Hepatocyte (in vitro differentiated cells): ENCODE measurements around the gene C19orf53.

Source experiments
- CTCF ChIP-seq: fragments of 200-600 bp; sonication (generic); IDR thresholded peaks from 2 replicates; pipeline ENCODE4 v1.5.1; 2016; ENCODE audit warnings: antibody characterized with exemption, mild to moderate bottlenecking; ENCODE audit not compliant: poor library complexity
- EZH2 ChIP-seq: fragments of 200-600 bp; sonication (generic); IDR thresholded peaks from 2 replicates; pipeline ENCODE4 v1.6.1; 2016; ENCODE audit warnings: antibody characterized with exemption, mild to moderate bottlenecking, borderline replicate concordance
- EZH2phosphoT487 ChIP-seq: fragments of 200-600 bp; sonication (generic); IDR thresholded peaks from one replicate; pipeline ENCODE4 v1.6.1; 2018; ENCODE audit warnings: antibody characterized with exemption, mild to moderate bottlenecking, low read depth, moderate library complexity; ENCODE audit not compliant: unreplicated experiment, severe bottlenecking

GRCh38 chr19:13804830-13805683 is 30.8 kb downstream of the C19orf53 start:
- TF ChIP-seq CTCF, result peak; percentile 18
- no peak for TF ChIP-seq EZH2phosphoT487
- TF ChIP-seq EZH2, result no peak
